HepG2 (cell line): Measurements from ENCODE around the gene ROBO3. TPM values are rescaled to one million over a fixed set of nuclear protein-coding genes. Genes with fewer than 3 reads are reported as not detected.

Experiments used
- FUBP1 ChIP-seq: sonication (generic); formaldehyde crosslinking; IDR thresholded peaks from 2 replicates; pipeline ENCODE4 v1.5.1; 2020; ENCODE audit warnings: missing genetic modification reagents, mild to moderate bottlenecking, borderline replicate concordance
- ZNF549 ChIP-seq: sonication (generic); formaldehyde crosslinking; IDR thresholded peaks from 2 replicates; pipeline ENCODE4 v1.5.0; 2020; ENCODE audit warnings: missing genetic modification reagents
- ZNF646 ChIP-seq: sonication (generic); formaldehyde crosslinking; IDR thresholded peaks from 2 replicates; pipeline ENCODE4 v1.9.0; 2021; ENCODE audit warnings: mild to moderate bottlenecking, missing genetic modification reagents
- polyA plus RNA-seq, 8 experiments: library from polyadenylated mRNA; depleted of rRNA in 3 of 8; stranded (reverse) in 7 of 8; unstranded in 1 of 8; fragments of >200 nt; fragmentation: Illumina TruSeq in 4 of 8; extraction: Trizol in 4 of 8; gene quantifications; 2 replicates each; pipeline versions ENCODE4 v1.2.1 to v1.2.3, GENCODE V29; 2011 to 2016; ENCODE audit warnings: low read depth in 4 of 8, missing spikeins in 1 of 8, mixed read lengths in 1 of 8; ENCODE audit not compliant: insufficient read depth in 1 of 8
- total RNA-seq, 5 experiments: library from RNA; depleted of rRNA; stranded (reverse); fragments of >200 nt; fragmentation: Illumina TruSeq; extraction: Trizol; gene quantifications; 2 replicates each; pipeline ENCODE4 v1.2.3, GENCODE V29; 2016; ENCODE audit warnings: low read depth in 1 of 5

Gene ROBO3
- total and polyA plus RNA-seq, 2 of the 13 experiments (the other 11 are each of a cell fraction or from before 2014, with no cell fraction given) = 0.07 to 2.4 TPM

- TF ChIP-seq ZNF646 (no peak), FUBP1 (CRISPR knock-in tag) (no peak), ZNF549 (CRISPR knock-in tag) (no peak)
Measured at GRCh38 chr11:124844664-124845079, 20.6 kb upstream of the ROBO3 start (continued).
